GM12892 (cell line): ENCODE results near the gene C2CD3. TPM values are rescaled to one million over a fixed set of nuclear protein-coding genes. Genes with fewer than 3 reads are reported as not detected.
A peak's percentile ranks its signal among the peaks of the same experiment; 100 is the strongest.

ENCODE experiments used
- DNase-seq: peaks from one replicate; pipeline ENCODE4 v3.0.0; 2011; ENCODE audit not compliant: insufficient read length
- FAIRE-seq: peaks from 2 replicates; lab custom pipeline; 2011; peaks lifted over from hg19 to GRCh38; lab: Jason Lieb, UNC
- POLR2A ChIP-seq: IDR thresholded peaks from 2 replicates; pipeline ENCODE4 v1.6.1; 2011; ENCODE audit warnings: low read depth, low read length, control low read depth
- POLR2AphosphoS5 ChIP-seq: IDR thresholded peaks from 2 replicates; pipeline ENCODE4 v1.6.1; 2011; ENCODE audit warnings: low read depth, low read length, control low read depth
- TAF1 ChIP-seq: IDR thresholded peaks from 2 replicates; pipeline ENCODE4 v1.6.1; 2011; ENCODE audit warnings: low read depth, mild to moderate bottlenecking, control low read depth, low read length, borderline replicate concordance
- polyA plus RNA-seq: library from polyadenylated mRNA; unstranded; fragments of >200 nt; gene quantifications from one replicate; pipeline ENCODE4 v1.2.1, GENCODE V29; 2012; ENCODE audit warnings: missing spikeins, inconsistent platforms; ENCODE audit not compliant: missing spikeins

The C2CD3 gene
- 7.9 TPM for polyA plus RNA-seq

DNA sequence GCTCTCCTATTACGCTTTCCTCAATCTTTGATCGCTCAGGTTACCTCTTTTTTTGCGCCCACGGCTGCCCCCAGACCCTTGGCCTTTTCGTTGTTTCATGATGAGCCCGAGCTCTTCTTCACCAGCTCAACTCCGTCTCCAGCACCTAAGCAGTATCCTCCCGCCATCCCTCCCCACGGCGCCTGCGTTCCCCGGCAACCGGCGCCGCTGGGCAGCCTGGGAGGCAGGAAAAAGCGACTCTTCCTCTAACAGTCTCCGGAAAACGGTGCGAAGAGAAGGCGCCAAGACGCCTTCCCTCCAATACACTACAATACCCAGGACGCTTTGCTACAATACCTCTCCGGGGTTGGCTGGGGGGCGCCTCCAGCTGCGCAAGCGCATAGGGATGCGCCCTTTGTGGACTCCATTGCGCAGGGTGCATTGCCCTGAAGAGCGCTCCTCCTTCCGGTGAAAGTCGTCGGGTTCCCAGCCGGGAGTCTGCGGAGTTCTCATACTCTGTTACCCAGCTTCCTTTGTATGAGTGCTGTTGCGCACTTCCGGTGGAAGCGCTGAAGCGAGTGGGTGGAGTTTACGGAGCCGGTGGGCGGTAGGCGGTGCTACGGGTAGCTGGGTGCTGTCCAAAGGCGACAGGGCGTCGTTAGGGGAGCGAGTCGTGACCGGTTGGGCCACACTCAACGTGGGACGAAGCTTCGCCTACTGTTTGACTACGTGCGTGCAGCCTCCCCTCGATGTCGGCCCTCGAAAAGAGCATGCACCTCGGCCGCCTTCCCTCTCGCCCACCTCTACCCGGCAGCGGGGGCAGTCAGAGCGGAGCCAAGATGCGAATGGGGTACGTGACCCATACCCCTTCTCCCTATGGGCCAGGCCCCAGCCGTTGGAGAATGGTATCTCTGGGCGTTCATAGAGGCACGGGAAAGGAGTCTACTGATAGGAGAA, at the start of gene C2CD3, which contains the start of gene PPME1:
C2CD3 (minus strand) TSS at position 309 of the 936 bp plus-strand sequence; CDS start at position 99, 210 bp downstream.
PPME1 (plus strand) TSS at position 596 of the 936 bp plus-strand sequence; CDS start at position 729, 133 bp downstream.
- TF ChIP-seq POLR2AphosphoS5 (peak; percentile 91), TAF1 (peak; percentile 66), POLR2A (peak; percentile 93)
- FAIRE-seq (peak; percentile 100), DNase-seq (peak; percentile 83)

DNA sequence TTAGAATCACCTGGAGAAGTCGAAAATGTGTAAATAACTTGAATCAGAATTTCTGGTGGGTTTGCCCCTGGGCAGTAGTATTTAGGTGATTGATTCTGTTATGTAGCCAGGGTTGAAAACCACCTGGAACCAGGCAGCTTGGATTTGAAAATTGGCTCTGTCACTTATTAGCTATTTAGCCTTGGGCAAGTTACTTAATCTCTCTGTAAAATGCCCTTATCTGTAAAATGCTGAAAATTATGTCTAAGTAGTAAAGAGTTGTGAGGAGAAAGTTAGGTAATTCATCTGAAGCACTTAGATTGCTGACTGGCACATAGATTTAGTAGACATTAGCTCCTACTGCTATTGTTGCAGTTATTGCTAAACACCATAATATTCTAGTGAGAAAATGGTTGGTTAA, 49.6 kb upstream of the C2CD3 start:
- FAIRE-seq = no peak
- no peak for DNase-seq
- TF ChIP-seq POLR2AphosphoS5 = no peak
- no peak for TF ChIP-seq TAF1
- no peak for TF ChIP-seq POLR2A

DNA sequence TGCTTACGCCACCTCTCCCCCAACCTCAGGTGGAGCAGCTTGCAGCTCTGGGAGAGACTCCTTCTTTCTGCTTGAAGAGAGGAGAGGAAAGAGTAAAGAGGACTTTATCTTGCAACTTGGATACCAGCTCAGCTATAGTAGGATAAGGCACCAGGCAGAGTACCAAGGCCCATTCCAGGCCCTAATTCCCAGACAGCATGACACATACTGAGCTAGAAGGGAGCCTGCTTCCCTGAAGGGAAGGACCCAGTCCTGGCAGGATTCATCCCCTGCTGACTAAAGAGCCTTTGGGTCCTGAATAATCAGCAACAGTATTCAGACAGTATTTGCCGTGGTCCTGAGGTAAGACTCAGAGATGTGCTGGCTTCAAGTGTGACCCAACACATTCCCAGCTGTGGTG, 41.7 kb upstream of the C2CD3 start:
- FAIRE-seq (no peak), DNase-seq (no peak)
- no peak for TF ChIP-seq POLR2A
- no peak for TF ChIP-seq POLR2AphosphoS5
- TF ChIP-seq TAF1 = no peak

DNA sequence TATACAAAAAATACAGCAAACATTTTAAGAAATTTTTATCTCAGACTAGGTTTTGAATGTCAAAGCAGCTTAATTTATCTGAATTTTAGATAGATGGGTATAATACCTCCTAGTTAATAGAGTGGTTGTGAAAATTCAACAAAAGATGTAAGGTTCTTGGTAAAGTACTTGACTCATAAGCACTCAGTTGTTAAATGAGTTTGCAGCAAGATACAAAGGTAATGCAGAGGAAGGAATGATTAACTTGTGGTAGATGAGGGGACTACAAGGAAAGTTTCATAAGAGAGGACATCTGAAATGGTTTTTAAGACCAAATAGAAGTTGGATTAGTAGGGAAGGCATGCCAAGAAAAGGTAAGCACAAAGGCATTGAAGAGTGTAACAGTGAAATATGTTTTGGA, 37.7 kb upstream of the C2CD3 start:
- FAIRE-seq = no peak
- TF ChIP-seq POLR2AphosphoS5 (no peak), POLR2A (no peak)

DNA sequence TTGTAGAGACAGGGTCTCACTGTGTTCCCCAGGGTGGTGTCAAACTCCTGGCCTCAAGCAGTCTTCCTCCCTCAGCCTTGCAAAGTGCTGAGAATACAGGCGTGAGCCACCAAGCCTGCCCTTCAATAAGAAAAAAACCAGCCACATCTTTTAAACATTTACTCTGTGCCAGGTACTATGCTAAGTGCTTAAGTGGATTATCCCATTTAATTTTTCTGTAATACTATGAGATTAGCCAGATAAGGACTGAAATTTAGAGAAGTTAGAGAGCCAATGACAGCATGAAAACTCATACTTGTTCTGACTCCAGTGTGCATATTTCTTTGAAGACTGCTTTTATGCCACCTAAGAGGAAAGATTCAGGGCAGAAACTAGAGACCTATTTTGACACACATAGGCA, 35.9 kb upstream of the C2CD3 start:
- DNase-seq (no peak), FAIRE-seq (no peak)
- no peak for TF ChIP-seq POLR2A
- TF ChIP-seq TAF1 = no peak
- no peak for TF ChIP-seq POLR2AphosphoS5

More for the DNA sequence above, 37.7 kb upstream of the C2CD3 start:
- no peak for DNase-seq

- FAIRE-seq = no peak
- TF ChIP-seq POLR2A = no peak
- no peak for TF ChIP-seq TAF1
- no peak for TF ChIP-seq POLR2AphosphoS5
Observed at GRCh38 chr11:74205181-74205580, 34.4 kb upstream of the C2CD3 start.

DNA sequence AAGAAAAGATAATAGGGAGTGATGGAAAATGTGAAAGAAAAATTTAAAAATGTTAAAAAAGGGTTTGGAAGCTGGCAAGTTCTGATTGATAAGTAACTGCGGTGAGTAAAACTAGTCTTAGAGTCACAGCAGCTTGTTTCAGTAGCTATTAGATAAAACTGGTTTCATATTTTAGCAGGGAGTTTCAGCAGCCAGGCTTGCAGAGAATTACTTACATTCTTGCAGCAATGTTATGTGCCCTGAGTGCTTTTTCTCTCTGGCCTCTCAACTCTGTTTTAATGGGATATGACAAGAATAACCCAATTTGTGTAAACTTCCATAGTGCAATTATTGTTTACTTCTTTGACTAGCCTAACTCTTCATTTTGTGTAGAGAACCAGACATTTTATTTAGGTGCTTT, 33.9 kb upstream of the C2CD3 start:
- DNase-seq (no peak), FAIRE-seq (no peak)
- no peak for TF ChIP-seq TAF1
- no peak for TF ChIP-seq POLR2AphosphoS5
- no peak for TF ChIP-seq POLR2A

More at GRCh38 chr11:74205181-74205580, 34.4 kb upstream of the C2CD3 start:
- DNase-seq = no peak

DNA sequence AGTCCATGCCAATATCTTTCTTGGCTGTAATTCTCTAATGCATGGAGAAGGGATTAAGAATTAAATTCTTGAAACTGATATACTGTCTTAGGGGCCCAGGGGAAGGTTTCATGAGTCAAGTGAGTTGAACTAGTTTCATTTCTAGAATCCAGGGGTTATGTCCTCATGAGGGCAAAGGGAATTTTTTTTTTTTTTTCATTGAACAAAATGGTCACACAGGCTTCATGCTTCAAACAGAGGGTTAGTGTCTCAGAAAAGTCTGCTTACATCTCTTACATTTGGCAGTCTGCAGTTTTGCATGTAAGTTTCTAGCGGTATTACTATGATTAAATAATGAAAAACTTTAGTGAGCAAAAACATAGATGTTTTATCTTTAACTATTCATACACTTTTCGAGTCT, 33.2 kb upstream of the C2CD3 start:
- no peak for FAIRE-seq
- TF ChIP-seq TAF1 (no peak), POLR2AphosphoS5 (no peak), POLR2A (no peak)

GRCh38 chr11:74196781-74197486, 26.1 kb upstream of the C2CD3 start:
- FAIRE-seq = no peak
- TF ChIP-seq POLR2A (no peak), TAF1 (no peak), POLR2AphosphoS5 (no peak)
- no peak for DNase-seq

More for the DNA sequence above, 33.2 kb upstream of the C2CD3 start:
- no peak for DNase-seq

DNA sequence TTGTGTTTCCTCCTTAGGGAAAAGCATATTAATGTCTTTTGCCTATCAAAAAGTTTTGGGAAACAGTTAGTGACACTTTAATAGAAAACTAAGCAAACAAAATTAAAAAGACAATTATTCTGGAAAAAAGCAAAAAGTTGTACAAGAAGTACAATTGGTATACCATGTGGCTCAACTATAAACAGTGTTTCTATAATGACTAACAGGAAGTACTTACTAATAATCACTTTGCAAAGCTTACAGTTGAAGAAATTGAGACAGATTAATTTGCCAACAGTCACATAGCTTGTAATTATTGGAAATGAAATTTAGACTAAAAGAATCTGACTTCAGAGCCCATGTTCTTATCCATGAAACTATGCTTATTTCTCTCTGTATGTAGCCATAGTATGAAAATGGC, 25.0 kb upstream of the C2CD3 start:
- FAIRE-seq (no peak), DNase-seq (no peak)
- no peak for TF ChIP-seq POLR2A
- TF ChIP-seq TAF1 = no peak
- TF ChIP-seq POLR2AphosphoS5 = no peak

GRCh38 chr11:74185695-74186094, 14.9 kb upstream of the C2CD3 start:
- FAIRE-seq = peak; percentile 21
- no peak for DNase-seq
- TF ChIP-seq POLR2A (no peak), POLR2AphosphoS5 (no peak), TAF1 (no peak)
